OCI-M2 (cell line): Measurements from ENCODE around the gene SP6.

Source experiments
- DNase-seq: peaks from one replicate; lab custom pipeline; 2025; ENCODE audit not compliant: unreplicated experiment; lab: John Stamatoyannopoulos, UW

Gene SP6

DNA sequence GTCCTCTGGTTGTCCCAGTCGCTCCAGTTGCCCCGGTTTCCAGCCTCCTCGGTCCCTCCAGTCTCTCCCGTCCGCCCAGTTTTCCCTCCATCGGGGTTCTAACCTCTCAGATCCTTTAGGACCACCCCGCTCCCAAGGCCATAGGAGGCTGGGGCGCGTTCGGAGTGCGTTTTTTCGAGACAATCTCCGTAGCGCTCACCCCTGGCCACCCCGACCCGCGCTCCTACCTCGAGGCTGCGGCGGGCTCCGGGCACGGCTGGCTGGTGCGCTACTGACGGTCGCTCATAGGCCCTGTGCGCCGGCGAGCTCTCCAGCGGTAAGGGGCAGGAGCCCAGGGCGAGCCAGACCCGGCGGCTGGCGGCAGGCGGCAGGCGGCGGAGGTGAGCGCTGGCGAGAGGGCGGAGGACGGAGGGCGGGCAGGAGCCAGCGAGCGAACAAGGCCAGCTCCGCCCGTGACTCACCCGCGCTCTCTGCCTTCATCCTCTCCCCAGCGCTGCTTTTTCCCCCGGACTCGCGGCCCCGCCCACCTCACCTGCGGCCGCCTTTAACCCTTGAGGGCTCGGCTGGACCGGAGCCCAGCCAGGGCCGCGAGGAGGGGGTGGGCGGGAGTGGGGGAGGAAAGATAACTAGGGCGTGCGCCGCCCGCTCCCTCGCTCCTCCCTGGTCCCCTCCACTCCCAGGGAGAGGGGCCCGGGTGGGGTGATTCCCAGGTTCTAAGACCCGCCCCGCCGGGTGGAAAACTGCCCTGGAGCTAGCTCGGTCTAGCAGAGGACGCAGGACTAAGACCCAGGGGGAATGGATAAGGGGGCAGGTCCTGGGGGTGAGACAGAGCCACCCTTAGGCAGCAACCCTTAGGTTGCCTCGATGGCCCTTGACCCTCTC lies at the start of gene SP6:
SP6 (minus strand) TSS at position 472 of the 882 bp plus-strand sequence. CDS start 2,734 bp downstream, outside the sequence.
- DNase-seq: no peak

- no peak for DNase-seq
These were observed 48.7 kb upstream of the SP6 start for GRCh38 chr17:47899643-47900042.

DNA sequence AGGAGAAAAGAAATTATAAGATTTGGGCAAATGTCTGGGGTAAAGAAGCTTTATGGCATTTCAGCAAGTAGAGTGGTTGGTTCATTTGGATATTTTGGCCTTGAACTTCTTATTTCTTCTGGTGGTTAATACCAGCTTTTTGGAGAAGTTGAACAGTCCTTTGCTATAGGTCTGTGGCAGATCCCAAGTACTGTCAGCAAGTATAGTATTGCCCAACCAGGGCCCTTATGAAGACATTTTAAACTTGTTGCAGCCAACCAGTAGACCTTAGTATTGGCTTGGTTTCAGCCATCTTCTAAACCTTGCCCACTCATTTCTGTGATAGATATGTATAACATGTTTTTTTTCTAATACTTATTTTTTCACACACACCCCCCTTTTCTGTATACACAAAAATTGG lies 47.3 kb upstream of the SP6 start:
- DNase-seq: no peak

DNA sequence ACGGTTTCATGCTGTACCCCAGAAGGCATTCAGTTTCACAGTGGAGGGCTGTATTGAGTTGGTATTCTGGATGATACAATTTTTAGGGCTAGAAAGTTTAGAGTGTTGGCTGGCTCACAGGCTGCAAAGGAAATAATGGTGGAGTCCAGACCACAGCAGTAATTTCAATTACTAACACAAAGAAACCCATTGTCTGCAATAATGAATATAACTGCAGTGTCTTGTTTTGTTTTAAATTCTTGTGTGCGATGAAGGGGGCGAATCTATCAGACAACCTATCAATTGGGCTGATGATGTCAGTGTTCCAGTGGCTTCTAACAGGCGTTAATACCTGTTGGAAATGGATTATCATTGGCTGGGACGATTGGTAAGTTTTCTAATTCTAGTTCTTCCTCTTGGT lies 46.6 kb upstream of the SP6 start:
- DNase-seq: no peak

DNA sequence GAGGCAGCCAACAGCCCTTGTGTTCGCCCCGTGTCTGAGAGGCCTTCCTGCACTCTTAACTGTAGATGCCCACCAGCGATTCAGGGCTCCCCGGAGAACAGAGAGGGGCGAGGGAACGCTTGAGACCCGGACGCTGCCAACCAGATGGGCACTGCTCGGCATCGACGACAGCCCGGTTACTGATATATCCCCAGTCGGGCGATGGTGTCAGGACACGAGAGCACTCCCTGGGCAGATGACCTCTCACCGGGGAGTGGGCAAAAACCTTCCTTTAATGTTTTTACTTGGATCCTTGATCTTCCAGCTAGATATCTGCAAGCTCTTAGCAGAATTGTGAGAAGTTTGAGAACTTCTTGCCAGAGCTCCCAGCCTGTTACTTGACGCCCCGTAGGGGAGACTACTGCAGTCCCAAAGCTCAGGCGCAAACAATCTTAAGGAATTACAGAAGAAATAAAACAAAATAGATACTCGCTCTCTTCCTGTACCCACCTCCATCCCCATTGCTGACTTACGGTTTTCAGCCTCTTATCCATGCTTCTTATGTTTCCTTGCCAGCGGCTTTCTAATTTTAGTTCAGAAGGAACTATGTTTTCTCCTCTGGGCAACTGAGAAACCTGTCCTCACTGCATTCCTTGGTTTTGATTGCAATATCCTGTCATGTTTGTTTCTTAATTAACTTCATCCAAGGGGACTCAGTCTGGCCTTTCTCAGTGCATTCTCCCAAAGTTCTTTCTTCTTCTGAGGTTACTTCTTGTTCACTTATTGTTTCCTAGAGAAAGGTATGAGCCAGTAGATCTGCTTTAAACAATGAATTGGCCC lies 45.9 kb upstream of the SP6 start:
- no peak for DNase-seq

- peak; percentile 98 for DNase-seq
These were observed 45.1 kb upstream of the SP6 start, which contains the start of gene SP2 for GRCh38 chr17:47895856-47896671. Gene SP2 (plus strand): TSS chr17:47896236. CDS start chr17:47896287, 51 bp downstream.

DNA sequence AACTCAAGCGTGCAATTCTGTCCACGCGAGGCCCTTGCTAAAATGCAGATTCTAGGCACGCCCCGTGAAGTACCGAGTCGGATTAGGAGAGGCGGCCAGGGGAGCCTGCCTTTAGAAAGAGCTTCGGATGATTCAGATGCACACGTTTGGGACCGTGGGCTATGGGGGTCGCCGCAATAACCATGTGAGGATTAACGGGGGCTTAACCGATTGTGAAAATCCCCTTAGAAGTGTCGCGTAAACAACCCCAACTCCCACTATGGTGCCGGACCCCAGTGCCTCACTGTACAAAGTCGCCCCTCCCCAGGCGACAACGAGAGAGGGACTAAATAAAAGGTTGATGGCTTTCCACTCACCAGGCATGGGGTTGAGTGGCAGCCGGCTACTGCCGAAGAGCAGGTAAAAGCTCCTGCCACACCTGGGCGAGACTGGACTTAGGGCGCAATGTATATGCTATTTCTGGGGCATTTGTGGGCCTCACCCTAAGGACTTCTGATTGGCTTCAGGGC lies 44.4 kb upstream of the SP6 start:
- DNase-seq: no peak

DNA sequence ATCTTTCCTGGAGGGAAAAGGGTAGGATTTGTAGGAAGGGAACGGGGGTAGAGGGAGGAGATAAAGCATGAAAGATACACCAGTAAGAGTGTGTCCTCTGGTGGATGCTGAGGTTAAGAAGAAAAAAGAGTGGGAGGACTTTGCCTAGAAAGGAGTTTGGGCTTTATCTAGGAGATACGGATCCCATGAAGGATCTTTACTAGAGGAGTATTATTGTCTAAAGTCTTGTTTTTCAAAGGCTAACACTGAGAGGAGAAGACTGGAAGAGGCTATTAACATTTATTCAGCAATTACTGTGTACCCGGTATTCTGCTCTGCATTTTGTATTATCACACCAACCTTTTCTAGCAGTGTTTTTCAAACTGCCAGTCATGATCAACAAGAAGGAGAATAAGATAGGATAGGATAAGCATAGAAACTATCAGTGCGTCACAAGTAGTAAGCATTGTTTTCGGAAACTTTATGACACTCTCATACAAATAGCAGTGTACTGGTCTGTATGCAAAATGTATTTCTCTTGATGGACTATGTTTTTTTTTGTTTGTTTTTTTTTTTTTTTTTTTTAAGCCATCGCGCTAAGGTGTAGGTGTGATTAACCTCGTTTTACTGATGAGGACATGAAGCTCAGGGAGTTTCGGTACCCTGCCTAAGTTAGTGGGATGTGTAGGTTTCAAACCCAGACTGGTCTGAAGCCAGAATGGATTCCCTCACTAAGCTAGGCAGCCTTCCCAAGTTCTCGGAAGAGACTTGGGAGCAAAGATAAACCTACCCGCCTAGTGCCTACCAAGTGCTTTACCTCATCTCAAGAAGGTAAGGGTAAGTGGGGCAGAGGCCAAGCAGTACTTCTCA lies 43.8 kb upstream of the SP6 start:
- DNase-seq: no peak

- DNase-seq: no peak
These were observed 40.7 kb upstream of the SP6 start for GRCh38 chr17:47891545-47892088.

DNA sequence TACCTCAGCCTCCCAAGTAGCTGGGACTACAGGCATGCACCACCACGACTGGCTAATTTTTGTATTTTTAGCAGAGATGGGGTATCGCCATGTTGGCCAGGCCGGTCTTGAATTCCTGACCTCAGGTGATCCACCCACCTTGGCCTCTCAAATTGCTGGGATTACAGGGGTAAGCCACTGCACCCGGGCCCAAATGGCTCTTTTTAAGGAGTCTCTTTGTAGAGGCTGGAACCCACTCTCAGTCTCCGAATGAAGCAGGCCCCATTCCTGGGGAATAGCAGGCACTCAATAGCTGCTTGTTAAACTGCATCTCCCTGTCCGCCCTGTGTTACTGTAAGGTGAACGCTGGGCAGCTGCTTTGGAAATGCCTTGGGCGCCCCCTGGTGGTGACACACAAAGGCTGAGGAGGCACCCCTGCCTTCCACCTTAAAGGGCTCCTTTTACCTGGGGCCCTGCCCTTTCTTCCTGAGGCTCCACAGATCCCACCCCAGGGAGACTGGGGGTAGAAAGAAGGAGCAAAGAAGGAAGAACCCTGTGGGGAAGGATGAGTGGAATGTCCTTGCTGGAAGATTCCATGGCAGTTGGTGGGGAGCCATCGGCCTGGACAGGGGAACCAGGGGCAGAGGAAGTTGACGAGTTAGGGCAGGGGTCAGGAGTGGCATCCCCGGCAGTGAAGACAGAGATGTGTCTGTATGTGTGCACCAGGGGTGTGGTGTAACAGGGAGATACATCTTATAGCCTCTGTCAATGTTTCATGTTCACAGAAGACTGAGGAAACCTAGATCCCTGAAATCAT lies 39.0 kb upstream of the SP6 start:
- DNase-seq: no peak

DNA sequence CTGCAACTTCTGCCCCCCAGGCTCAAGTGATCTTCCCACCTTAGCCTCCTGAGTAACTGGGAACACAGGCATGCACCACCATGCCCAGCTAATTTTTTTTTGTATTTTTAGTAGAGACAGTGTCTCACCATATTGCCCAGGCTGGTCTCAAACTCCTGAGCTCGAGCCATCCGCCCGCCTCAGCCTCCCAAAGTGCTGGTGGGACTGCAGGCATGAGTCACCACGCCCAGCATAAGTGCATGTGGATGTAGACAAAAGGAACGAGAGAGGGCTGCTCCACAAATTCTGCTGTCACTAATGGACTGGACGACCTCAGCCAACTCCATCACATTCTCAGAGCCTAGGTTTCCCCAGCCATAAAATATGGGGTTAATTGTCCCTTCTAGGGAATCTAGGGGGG lies 37.3 kb upstream of the SP6 start:
- DNase-seq: no peak

GRCh38 chr17:47884905-47885730 lies 34.2 kb upstream of the SP6 start:
- no peak for DNase-seq

DNA sequence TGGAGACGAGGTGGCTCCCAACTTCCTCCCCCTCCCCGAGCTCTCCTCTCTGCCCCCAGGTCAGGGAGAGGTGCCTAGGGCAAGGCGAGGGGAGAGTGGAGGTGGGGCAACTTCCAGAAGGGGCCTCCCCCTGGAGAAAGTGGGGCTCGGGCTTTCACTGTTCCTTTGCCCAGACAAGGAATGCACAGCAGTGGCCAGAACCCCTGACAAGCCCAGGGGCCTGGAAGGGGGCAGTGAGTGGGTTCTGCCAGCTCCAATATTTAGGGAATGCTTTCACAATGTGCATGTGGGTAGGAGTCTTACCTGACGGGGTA lies 33.4 kb upstream of the SP6 start:
- DNase-seq: no peak

DNA sequence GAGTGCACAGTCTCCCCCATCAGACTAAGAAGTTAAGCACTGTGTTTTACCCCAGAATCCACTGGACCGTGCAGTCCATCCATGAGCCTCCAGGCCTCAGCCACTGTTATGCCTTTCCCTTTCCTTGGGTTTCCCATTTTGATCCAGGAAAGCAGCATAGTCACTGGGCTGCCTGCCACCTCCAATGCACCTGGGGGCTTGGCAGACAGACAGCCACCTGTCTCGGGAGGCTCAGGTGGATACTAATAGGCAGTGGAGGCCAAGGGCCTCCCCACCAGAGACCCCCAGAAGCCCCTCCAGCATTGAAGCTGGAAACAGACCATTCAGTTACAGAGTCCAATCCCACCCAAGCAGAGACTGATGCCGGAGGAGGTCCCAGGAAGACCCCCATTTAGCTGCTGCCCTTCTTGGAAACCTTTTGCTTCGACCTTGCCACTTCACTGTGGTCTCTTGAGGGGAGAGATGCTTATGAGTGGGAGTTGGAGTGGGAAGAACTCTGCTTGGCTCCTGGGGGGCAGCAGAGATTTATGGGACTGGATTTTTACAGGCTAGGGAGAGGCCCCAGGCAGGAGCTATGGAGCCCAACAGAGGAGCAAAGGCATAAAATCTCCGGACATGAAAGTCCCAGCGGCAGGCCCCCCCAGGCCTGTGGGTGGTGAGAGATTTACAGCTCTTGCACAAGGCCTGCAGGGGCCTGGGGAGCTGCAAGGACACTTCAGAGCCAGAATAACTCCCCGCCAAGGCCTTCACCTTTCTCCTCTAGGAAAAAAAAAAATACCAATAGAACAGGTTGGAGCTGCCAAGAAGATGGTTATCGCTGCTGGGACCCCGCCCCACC lies 32.8 kb upstream of the SP6 start:
- DNase-seq: no peak

- DNase-seq: no peak
These were observed 32.0 kb upstream of the SP6 start for GRCh38 chr17:47882695-47883588.

DNA sequence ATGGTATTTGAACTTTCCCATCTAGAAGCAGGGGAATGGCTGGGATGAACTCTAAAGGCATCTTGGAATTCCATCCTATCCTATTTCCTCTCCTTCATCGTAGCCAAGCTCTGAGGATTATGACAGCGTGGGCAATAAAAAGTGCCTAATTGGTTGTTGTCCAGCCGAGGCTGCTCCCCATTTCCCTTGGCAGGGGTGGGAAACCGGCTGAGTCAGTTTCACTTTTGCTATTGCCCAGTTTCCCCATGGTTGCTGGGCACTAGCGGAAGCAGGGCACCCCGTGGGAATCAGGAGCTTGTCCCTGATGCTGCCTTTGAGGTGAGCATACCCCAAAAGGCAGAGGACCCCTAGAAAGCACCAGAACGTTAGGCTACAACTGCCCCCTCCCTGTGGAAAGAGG lies 31.3 kb upstream of the SP6 start:
- DNase-seq: no peak
